ENCODE results near the gene CABLES1.
"Not testable (repeated sequence)": the region's sequence is repeated elsewhere in the genome, so short reads cannot be mapped to it uniquely, and the experiment has no call there.

CABLES1 gene

DNA sequence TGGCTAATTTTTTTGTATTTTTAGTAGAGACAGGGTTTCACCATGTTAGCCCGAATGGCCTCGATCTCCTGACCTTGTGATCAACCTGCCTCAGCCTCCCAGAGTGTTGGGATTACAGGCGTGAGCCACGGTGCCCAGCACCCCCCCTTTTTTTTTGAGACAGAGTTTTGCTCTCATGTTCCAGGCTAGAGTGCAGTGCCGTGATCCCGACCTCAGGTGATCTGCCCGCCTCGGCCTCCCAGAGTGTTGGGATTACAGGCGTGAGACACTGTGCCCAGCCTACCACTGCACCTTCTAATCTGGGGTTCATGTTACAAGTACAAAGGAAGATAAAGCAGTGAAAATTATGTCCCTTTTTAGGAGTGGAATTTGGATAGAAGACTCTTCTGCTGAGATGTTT lies 41.5 kb upstream of the CABLES1 start:
- TF ChIP-seq, protein P1, sequence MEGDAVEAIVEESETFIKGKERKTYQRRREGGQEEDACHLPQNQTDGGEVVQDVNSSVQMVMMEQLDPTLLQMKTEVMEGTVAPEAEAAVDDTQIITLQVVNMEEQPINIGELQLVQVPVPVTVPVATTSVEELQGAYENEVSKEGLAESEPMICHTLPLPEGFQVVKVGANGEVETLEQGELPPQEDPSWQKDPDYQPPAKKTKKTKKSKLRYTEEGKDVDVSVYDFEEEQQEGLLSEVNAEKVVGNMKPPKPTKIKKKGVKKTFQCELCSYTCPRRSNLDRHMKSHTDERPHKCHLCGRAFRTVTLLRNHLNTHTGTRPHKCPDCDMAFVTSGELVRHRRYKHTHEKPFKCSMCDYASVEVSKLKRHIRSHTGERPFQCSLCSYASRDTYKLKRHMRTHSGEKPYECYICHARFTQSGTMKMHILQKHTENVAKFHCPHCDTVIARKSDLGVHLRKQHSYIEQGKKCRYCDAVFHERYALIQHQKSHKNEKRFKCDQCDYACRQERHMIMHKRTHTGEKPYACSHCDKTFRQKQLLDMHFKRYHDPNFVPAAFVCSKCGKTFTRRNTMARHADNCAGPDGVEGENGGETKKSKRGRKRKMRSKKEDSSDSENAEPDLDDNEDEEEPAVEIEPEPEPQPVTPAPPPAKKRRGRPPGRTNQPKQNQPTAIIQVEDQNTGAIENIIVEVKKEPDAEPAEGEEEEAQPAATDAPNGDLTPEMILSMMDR (IDR thresholded peaks at IDR 0.05; ENCODE audit: low read depth, low read length, missing control alignments): no peak
- no peak overlapping the region for H3K4me3 ChIP-seq (ENCODE audit: low read depth, low read length)
- DNase-seq (ENCODE audit: low read depth): no peak
- in situ Hi-C loops (cut with HindIII; ENCODE audit: low sequenced_read_pairs): no loop called here

GRCh38 chr18:23094411-23095190 lies 40.7 kb upstream of the CABLES1 start:
- TF ChIP-seq, protein P1 (IDR thresholded peaks at IDR 0.05; ENCODE audit: low read depth, low read length, missing control alignments): no peak
- no peak overlapping the region for H3K4me3 ChIP-seq (ENCODE audit: low read depth, low read length)
- DNase-seq (ENCODE audit: low read depth): no peak
- in situ Hi-C loops (cut with HindIII; ENCODE audit: low sequenced_read_pairs): no loop called here

DNA sequence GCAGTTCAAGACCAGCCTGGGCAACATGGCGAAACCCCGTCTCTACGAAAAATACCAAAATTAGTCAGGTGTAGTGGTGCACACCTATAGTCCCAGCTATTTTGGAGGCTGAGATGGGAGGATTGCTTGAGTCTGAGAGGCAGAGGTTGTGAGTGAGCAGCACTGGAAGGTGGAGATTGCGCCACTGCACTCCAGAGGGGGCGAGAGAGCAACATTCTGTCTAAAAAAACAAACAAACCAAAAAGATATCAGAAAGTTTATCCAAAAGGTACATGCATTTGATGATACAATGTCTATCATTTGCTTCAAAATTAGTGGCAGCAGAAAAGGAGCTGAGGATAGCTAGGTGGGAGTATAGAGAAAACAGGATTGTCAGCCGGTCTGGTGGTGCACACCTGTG lies 39.8 kb upstream of the CABLES1 start:
- in situ Hi-C loops (cut with HindIII; ENCODE audit: low sequenced_read_pairs): no loop called here
- H3K4me3 ChIP-seq (ENCODE audit: low read depth, low read length): no peak overlapping the region
- TF ChIP-seq, protein P1 (IDR thresholded peaks at IDR 0.05; ENCODE audit: low read depth, low read length, missing control alignments): no peak
- no peak for DNase-seq (ENCODE audit: low read depth)

DNA sequence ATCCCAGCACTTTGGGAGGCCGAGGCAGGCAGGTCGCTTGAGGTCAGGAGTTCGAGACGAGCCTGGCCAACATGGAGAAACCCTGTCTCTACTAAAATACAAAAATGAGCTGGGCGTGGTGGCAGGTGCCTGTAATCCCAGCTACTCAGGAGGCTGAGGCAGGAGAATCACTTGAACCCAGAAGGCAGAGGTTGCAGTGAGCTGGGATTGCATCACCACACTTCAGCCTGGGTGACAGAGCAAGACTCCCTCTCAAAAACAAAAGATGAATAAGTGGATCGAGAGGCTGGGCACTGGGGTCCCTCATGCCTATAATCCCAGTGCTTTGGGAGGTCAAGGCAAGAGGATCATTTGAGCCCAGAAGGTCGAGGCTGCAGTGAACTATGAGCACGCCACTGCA lies 38.3 kb upstream of the CABLES1 start:
- in situ Hi-C loops (cut with HindIII; ENCODE audit: low sequenced_read_pairs); H3K4me3 ChIP-seq (ENCODE audit: low read depth, low read length); DNase-seq (ENCODE audit: low read depth): not testable (repeated sequence)

- TF ChIP-seq, protein P1 (IDR thresholded peaks at IDR 0.05; ENCODE audit: low read depth, low read length, missing control alignments): no peak
Measured at GRCh38 chr18:23099621-23100020, 35.7 kb upstream of the CABLES1 start.

GRCh38 chr18:23101861-23102432 lies 33.3 kb upstream of the CABLES1 start:
- in situ Hi-C loops (cut with HindIII; ENCODE audit: low sequenced_read_pairs): no loop called here

More at GRCh38 chr18:23099621-23100020, 35.7 kb upstream of the CABLES1 start:
- H3K4me3 ChIP-seq (ENCODE audit: low read depth, low read length): no peak overlapping the region
- in situ Hi-C loops (cut with HindIII; ENCODE audit: low sequenced_read_pairs): no loop called here
- no peak for DNase-seq (ENCODE audit: low read depth)

More at GRCh38 chr18:23101861-23102432, 33.3 kb upstream of the CABLES1 start:
- DNase-seq (ENCODE audit: low read depth): no peak
- TF ChIP-seq, protein P1 (IDR thresholded peaks at IDR 0.05; ENCODE audit: low read depth, low read length, missing control alignments): no peak
- H3K4me3 ChIP-seq (ENCODE audit: low read depth, low read length): no peak overlapping the region

All from astrocyte of the cerebellum (primary cell).